GM19099 (cell line): ENCODE data around the gene RPAIN.

Experiments
- POLR2A ChIP-seq: IDR thresholded peaks from 3 replicates; pipeline ENCODE4 v1.6.1; 2011; ENCODE audit warnings: low read depth; ENCODE audit not compliant: insufficient read length; ENCODE audit errors: extremely low read depth

RPAIN gene

GRCh38 chr17:5464717-5465507 lies 44.9 kb downstream of the RPAIN start:
- no peak for TF ChIP-seq POLR2A

GRCh38 chr17:5466295-5466694 lies 46.3 kb downstream of the RPAIN start:
- TF ChIP-seq POLR2A = no peak

GRCh38 chr17:5467416-5467815 lies 47.4 kb downstream of the RPAIN start:
- no peak for TF ChIP-seq POLR2A

- no peak for TF ChIP-seq POLR2A
Observed at GRCh38 chr17:5468075-5468473, 48.1 kb downstream of the RPAIN start.

GRCh38 chr17:5472511-5472910 lies 52.5 kb downstream of the RPAIN start:
- TF ChIP-seq POLR2A = no peak

GRCh38 chr17:5473906-5474305 lies 53.9 kb downstream of the RPAIN start:
- TF ChIP-seq POLR2A = no peak

- TF ChIP-seq POLR2A = no peak
Observed at GRCh38 chr17:5478992-5479391, 59.0 kb downstream of the RPAIN start.

GRCh38 chr17:5480962-5481361 lies 61.0 kb downstream of the RPAIN start:
- TF ChIP-seq POLR2A = no peak

GRCh38 chr17:5481451-5481850 lies 61.5 kb downstream of the RPAIN start:
- no peak for TF ChIP-seq POLR2A
